HepG2 (cell line): ENCODE measurements around the gene BABAM1.
"Not testable (repeated sequence)": the region's sequence is repeated elsewhere in the genome, so short reads cannot be mapped to it uniquely, and the experiment has no call there.

Experiments used
- SALL2 ChIP-seq: sonication (generic); formaldehyde crosslinking; IDR thresholded peaks from 2 replicates; pipeline ENCODE4 v1.8.1; 2023; ENCODE audit warnings: mild to moderate bottlenecking, missing genetic modification reagents, inconsistent platforms
- ZBTB44 ChIP-seq: sonication (generic); formaldehyde crosslinking; IDR thresholded peaks from 2 replicates; pipeline ENCODE4 v1.4.0; 2020; ENCODE audit warnings: missing genetic modification reagents

GRCh38 chr19:17274892-17275291, 7.6 kb downstream of the BABAM1 start:
- TF ChIP-seq ZBTB44; SALL2 (CRISPR knock-in tag): not testable (repeated sequence)
